GM21717 (cell line): ENCODE data around the gene COLEC11.
"Not testable (repeated sequence)": the region's sequence is repeated elsewhere in the genome, so short reads cannot be mapped to it uniquely, and the experiment has no call there.

ENCODE experiments used
- ATAC-seq: cut with Tn5 transposase; IDR thresholded peaks from one replicate; pipeline ENCODE4 v1.9.1; 2021; ENCODE audit warnings: mild to moderate bottlenecking, moderate library complexity; ENCODE audit not compliant: unreplicated experiment

Gene COLEC11

DNA sequence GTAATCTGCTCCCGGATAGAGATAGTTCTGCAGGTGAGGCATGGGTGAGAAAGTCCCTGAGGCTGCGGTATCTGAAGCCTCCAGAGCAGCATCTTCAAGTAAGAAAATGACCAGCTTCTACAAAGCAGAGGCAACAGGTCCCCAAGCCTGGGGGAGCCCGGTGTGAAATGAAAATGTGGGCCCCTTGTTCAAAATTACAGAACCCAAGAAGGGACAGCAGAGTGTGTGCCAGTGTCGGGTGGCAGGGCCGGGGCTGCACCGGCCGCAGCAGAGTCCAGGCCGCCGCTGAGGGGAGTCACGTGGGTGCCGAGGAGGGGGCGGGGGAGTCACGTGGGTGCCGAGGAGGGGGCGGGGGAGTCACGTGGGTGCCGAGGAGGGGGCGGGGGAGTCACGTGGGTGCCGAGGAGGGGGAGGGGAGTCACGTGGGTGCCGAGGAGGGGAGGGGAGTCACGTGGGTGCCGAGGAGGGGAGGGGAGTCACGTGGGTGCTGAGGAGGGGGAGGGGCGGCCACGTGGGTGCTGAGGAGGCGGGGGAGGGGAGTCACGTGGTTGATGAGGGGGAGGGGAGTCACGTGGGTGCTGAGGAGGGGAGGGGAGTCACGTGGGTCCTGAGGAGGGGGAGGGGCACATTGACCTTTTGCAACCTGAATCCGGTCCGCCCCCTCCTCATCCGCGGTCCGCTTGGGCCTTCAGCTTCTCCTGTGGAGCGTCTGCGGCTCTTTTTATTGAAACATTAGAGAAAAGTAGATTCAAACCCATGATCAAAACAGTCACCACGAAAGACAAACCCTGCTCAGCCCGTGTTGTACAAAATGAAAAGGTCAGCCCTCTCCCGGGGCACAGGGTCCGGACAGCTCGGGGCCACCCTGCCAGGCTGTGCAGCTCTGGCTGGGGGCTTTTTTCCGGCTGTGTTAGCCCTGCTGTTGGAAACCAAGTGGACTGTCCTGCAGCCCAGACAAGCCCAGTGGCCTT, 10.4 kb downstream of the COLEC11 start:
- no peak for ATAC-seq

DNA sequence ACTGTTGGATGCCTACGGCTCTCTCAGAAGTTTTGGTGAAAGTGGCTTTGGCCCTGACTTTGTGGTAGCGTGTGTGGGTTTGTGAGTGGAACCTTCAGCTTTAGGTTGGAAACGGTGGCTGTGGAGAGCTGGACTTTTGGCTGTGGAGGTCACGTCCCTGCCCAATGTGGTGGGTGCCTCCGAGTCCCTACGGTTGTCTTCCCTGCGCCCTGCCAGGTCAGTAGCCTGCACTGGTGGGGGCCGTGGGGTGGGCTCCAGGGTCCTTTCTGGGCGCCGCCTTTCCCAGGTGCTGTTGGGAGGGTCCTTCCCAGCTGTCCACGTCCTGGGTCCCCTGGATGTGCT, 11.1 kb downstream of the COLEC11 start:
- no peak for ATAC-seq

- no peak for ATAC-seq
Measured at GRCh38 chr2:3606370-3607201, 11.7 kb downstream of the COLEC11 start.

- no peak for ATAC-seq
Measured at GRCh38 chr2:3608373-3609278, 13.7 kb downstream of the COLEC11 start.

DNA sequence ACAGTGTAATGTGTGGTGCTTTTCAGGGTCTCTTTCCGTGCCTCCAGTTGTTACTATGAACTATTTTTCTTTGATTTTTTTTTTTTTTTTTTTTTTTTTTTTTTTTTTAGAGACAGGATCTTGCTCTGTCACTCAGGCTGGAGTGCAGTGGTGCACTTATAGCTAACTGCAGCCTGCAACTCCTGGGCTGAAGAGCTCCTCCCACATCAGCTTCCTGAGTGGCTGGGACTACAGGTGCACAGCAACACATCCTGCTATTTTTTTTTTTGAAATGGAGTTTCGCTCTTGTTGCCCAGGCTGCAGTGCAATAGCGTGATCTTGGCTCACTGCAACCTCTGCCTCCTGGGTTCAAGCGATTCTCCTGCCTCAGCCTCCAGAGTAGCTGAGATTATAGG, 14.4 kb downstream of the COLEC11 start:
- ATAC-seq, result not testable (repeated sequence)

DNA sequence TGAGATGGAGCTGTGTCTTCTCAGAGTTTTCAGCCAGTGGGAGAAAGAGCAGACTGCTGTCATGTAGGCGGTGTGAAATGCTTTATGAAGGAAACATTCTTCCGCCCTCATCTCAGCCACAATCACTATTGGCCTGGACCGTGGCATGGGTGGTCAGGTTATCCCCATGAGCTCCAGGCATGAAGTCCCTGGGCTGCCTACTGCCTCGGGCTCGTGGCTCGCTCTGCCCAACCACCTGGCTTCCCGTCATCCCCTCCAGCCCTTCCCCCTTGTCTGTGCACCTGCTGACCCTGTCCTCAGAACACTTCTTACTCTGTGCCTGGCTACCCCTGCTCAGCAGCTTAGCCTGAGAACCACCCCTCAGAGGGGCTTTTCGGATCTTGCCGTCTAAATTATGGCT, 15.5 kb downstream of the COLEC11 start:
- ATAC-seq, result no peak

- ATAC-seq, result no peak
Measured at GRCh38 chr2:3610881-3611505, 16.1 kb downstream of the COLEC11 start.

- no peak for ATAC-seq
Measured at GRCh38 chr2:3611589-3611988, 16.7 kb downstream of the COLEC11 start.

DNA sequence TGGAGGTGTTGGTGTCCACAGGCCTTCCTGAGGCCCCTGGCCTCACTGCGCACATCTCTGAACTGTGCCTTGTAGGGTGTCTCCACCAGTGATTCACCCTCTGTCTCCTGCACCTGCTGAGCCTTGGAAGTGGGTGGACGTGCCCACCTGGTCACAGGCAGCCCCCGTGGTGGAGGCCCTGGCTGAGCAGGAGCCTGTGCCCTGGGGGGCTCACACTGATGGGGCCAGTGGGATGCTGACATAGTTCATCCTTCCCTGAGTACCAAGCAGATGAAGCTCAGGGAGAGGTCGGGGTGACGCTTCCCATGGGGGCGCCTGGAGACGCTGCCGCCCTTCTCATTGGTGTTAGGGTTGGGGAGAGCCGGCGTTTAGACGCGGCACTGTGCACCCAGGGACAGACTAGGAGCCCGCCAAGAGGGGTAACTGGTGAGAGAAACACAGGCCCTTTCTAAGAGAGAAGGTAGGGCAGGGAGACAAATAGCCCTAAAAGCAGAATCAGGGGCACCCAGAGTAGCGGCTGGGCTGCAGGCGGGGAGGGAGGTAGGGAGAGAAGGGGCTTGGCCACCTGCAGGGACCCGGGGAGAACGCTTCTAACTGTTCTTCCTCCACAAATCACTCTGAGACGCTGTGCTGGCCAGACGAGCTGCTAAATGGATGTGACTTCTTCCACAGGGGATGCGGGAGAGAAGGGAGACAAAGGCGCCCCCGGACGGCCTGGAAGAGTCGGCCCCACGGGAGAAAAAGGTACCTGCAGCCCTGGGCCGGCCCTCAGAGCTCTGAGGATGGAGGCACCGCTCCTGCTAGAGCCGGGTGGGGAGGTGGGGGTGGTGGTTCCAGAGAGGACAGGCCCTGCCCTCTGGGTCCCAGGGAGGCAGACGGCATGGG, 18.0 kb downstream of the COLEC11 start:
- ATAC-seq, result no peak

GRCh38 chr2:3613524-3613905, 18.6 kb downstream of the COLEC11 start:
- ATAC-seq, result no peak

- ATAC-seq, result not testable (repeated sequence)
Measured at GRCh38 chr2:3614743-3615142, 19.8 kb downstream of the COLEC11 start.

DNA sequence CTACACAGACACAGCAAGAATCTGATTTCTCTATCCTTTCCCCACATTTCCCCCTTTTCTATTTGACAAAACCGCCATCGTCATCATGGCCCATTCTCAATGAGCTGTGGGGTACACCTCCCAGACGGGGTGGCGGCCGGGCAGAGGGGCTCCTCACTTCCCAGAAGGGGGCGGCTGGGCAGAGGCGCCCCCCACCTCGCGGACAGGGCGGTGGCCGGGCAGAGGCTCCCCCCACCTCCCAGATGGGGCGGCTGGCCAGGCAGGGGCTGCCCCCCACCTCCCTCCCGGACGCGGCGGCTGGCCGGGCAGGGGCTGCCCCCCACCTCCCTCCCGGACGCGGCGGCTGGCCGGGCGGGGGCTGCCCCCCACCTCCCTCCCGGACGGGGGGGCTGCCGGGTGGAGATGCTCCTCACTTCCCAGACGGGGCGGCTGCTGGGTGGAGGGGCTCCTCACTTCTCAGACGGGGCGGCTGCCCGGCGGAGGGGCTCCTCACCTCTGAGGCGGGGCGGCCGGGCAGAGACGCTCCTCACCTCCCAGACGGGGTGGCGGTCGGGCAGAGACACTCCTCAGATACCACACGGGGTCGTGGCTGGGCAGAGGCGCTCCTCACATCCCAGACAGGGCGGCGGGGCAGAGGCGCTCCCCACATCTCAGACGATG, 20.8 kb downstream of the COLEC11 start:
- not testable (repeated sequence) for ATAC-seq

- ATAC-seq, result not testable (repeated sequence)
Measured at GRCh38 chr2:3616435-3617197, 21.7 kb downstream of the COLEC11 start.

DNA sequence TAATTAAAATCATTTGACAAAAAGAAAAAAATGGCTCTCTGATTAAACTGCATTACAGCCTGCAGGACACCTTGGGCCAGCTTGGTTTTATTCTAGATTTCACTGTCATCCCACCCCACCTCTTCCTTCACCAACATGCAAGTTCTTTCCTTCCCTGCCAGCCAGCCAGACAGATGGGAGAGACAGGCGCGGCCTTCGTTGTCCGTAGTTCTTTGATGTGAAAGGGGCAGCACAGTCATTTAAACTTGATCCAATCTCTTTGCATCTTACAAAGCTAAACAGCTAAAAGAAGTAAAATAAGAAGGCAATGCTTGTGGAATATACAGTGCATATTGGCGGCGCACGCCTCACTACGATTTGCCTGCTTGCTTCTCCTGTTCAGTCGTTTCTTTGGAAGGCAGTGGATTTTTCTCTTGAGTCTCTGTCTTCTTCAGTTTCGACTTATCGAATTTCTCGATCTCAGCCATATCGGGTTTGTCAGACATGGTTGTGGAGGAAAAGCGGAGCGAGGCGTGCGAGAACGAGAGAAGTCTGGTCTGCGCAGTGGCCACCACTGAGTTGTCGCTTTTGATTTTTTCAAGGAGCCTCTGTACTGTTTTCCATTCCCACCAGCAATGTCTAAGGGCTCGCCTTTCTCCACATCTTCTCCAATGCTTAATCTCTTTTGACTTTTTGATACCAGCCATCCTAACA, 22.4 kb downstream of the COLEC11 start:
- ATAC-seq, result no peak

GRCh38 chr2:3618367-3618766, 23.5 kb downstream of the COLEC11 start:
- ATAC-seq, result no peak

- ATAC-seq, result no peak
Measured at GRCh38 chr2:3619033-3619432, 24.1 kb downstream of the COLEC11 start.

GRCh38 chr2:3619661-3620060, 24.7 kb downstream of the COLEC11 start:
- not testable (repeated sequence) for ATAC-seq

GRCh38 chr2:3620834-3621233, 25.9 kb downstream of the COLEC11 start:
- no peak for ATAC-seq
